Mesenchymal stem cell (in vitro differentiated cells and primary cell): ENCODE data around the gene MYO6.

Experiments used
- DNase-seq: peaks from one replicate; pipeline ENCODE4 v3.0.0-alpha.2; 2013
- H2AFZ ChIP-seq: one replicate; pipeline ENCODE4 v1.6.1; 2013; ENCODE audit warnings: low read depth, mild to moderate bottlenecking, control low read depth, inconsistent platforms, low read length, moderate library complexity
- H2AK5ac ChIP-seq: 2 replicates; pipeline ENCODE4 v1.6.1; 2013; ENCODE audit warnings: low read length, moderate library complexity, mild to moderate bottlenecking, inconsistent platforms; ENCODE audit not compliant: severe bottlenecking
- H2BK120ac ChIP-seq: one replicate; pipeline ENCODE4 v1.6.1; 2013; ENCODE audit warnings: low read depth, mild to moderate bottlenecking, inconsistent platforms, low read length, moderate library complexity
- H2BK12ac ChIP-seq, 2 experiments: one replicate each; pipeline ENCODE4 v1.6.1; 2013; ENCODE audit warnings: inconsistent platforms in 2 of 2, low read length in 2 of 2, mild to moderate bottlenecking in 2 of 2, moderate library complexity in 2 of 2, control low read depth in 1 of 2
- H2BK15ac ChIP-seq: one replicate; pipeline ENCODE4 v1.6.1; 2013; ENCODE audit warnings: mild to moderate bottlenecking, low read depth, inconsistent platforms; ENCODE audit not compliant: poor library complexity, severe bottlenecking
- H2BK5ac ChIP-seq: 2 replicates; pipeline ENCODE4 v1.6.1; 2013; ENCODE audit warnings: low read depth, mild to moderate bottlenecking, low read length, control low read depth, inconsistent platforms; ENCODE audit not compliant: poor library complexity, severe bottlenecking
- H3K14ac ChIP-seq, 2 experiments: one replicate each; pipeline ENCODE4 v1.6.1; 2013; ENCODE audit warnings: inconsistent platforms in 2 of 2, low read length in 2 of 2, control low read depth in 1 of 2, mild to moderate bottlenecking in 1 of 2, moderate library complexity in 1 of 2
- H3K18ac ChIP-seq, 2 experiments: one replicate each; pipeline ENCODE4 v1.6.1; 2013; ENCODE audit warnings: inconsistent platforms in 2 of 2, low read length in 2 of 2, control low read depth in 1 of 2, low read depth in 1 of 2, mild to moderate bottlenecking in 1 of 2
- H3K23ac ChIP-seq, 2 experiments: one replicate each; pipeline ENCODE4 v1.6.1; 2013; ENCODE audit warnings: inconsistent platforms in 2 of 2, low read length in 2 of 2, mild to moderate bottlenecking in 2 of 2, moderate library complexity in 2 of 2, control low read depth in 1 of 2
- H3K27ac ChIP-seq: 2 replicates; pipeline ENCODE4 v1.5.1; 2013; ENCODE audit warnings: mild to moderate bottlenecking, moderate library complexity, low read length, control low read depth, inconsistent platforms; ENCODE audit not compliant: poor library complexity, severe bottlenecking
- H3K27me3 ChIP-seq, 2 experiments: 2 replicates each; pipeline versions ENCODE4 v1.6.1 to v1.7.0; 2013; ENCODE audit warnings: low read length in 2 of 2, mild to moderate bottlenecking in 2 of 2, moderate library complexity in 2 of 2, control low read depth in 1 of 2, inconsistent platforms in 1 of 2; ENCODE audit not compliant: control insufficient read depth in 1 of 2, insufficient read depth in 1 of 2
- H3K36me3 ChIP-seq, 2 experiments: 2 replicates each; pipeline versions ENCODE4 v1.6.1 to v1.7.0; 2013; ENCODE audit warnings: low read length in 2 of 2, control low read depth in 1 of 2, inconsistent platforms in 1 of 2, low read depth in 1 of 2, mild to moderate bottlenecking in 1 of 2; ENCODE audit not compliant: insufficient read depth in 2 of 2, control insufficient read depth in 1 of 2
- H3K4ac ChIP-seq, 2 experiments: one replicate each; pipeline ENCODE4 v1.6.1; 2013; ENCODE audit warnings: inconsistent platforms in 2 of 2, low read length in 2 of 2, mild to moderate bottlenecking in 2 of 2, moderate library complexity in 2 of 2, control low read depth in 1 of 2, low read depth in 1 of 2
- H3K4me1 ChIP-seq: 2 replicates; pipeline ENCODE4 v1.6.1; 2013; ENCODE audit warnings: low read depth, low read length, control low read depth; ENCODE audit not compliant: control insufficient read depth, insufficient read depth
- H3K4me2 ChIP-seq: 2 replicates; pipeline ENCODE4 v1.6.1; 2013; ENCODE audit warnings: low read length, mild to moderate bottlenecking, inconsistent platforms; ENCODE audit not compliant: poor library complexity, severe bottlenecking
- H3K4me3 ChIP-seq, 2 experiments: 2 replicates each; pipeline versions ENCODE4 v1.5.1 to v1.7.0; 2013; ENCODE audit warnings: low read length in 2 of 2, mild to moderate bottlenecking in 2 of 2, control low read depth in 1 of 2, low read depth in 1 of 2; ENCODE audit not compliant: insufficient read depth in 1 of 2
- H3K79me1 ChIP-seq: replicated peaks from 2 replicates; pipeline ENCODE4 v1.6.1; 2013; ENCODE audit warnings: mild to moderate bottlenecking, control low read depth, low read length, inconsistent platforms; ENCODE audit not compliant: poor library complexity, severe bottlenecking
- H3K9ac ChIP-seq: 2 replicates; pipeline ENCODE4 v1.7.0; 2013; ENCODE audit warnings: mild to moderate bottlenecking, low read length, moderate library complexity
- H3K9me3 ChIP-seq: 2 replicates; pipeline ENCODE4 v1.7.0; 2013; ENCODE audit warnings: mild to moderate bottlenecking, low read length; ENCODE audit not compliant: control insufficient read depth
- H4K8ac ChIP-seq: one replicate; pipeline ENCODE4 v1.6.1; 2013; ENCODE audit warnings: inconsistent platforms, mild to moderate bottlenecking, low read length, moderate library complexity
- H4K91ac ChIP-seq: one replicate; pipeline ENCODE4 v1.6.1; 2013; ENCODE audit warnings: mild to moderate bottlenecking, low read length, inconsistent platforms
- WGBS: methylation state at CpG from one replicate; pipeline ENCODE4 v1.1.7; 2013; ENCODE audit warnings: mixed read lengths; 5-methylcytosine and 5-hydroxymethylcytosine counted together

Gene MYO6

DNA sequence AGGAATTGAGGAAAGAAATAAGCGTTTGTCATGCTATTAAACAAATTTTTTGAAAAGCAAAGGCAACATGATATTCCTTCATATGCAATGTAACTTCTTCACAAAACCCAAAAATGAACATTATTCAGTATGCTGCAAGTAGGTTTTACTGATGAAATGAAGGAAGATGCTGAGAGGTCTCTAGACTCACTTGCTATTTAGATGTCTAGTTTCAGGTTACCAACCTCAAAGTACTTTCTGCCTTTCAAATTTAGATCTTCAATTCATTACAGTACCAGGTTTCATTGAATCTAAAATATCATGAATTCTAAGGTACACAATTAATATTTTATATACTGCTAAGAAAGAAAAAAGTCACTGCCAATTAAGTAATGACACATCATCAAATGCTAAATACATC is 39.9 kb downstream of the MYO6 start:
- H3K9ac ChIP-seq: no peak overlapping the region
- H2BK5ac ChIP-seq: no peak overlapping the region
- H4K8ac ChIP-seq: no peak overlapping the region
- H3K27ac ChIP-seq: no peak overlapping the region
- H3K4me3 ChIP-seq: no peak overlapping the region
- WGBS: no CpG with 5 or more reads among the region's 1 CpG
- H3K18ac ChIP-seq: no peak overlapping the region
- DNase-seq: no peak
- no peak overlapping the region for H3K14ac ChIP-seq
- no peaks in the 10 kb centered on the region for H3K27me3 ChIP-seq
- H3K23ac ChIP-seq: no peak overlapping the region
- H4K91ac ChIP-seq: no peak overlapping the region
- no peak overlapping the region for H2AFZ ChIP-seq
- H3K9me3 ChIP-seq: no peaks in the 10 kb centered on the region
- H3K36me3 ChIP-seq: no peaks in the 10 kb centered on the region
- H2BK15ac ChIP-seq: no peak overlapping the region
- no peak overlapping the region for H3K4ac ChIP-seq
- peaks cover 21% of the 10 kb centered on the region for H3K79me1 ChIP-seq
- no peak overlapping the region for H2BK12ac ChIP-seq
- H3K4me2 ChIP-seq: no peak overlapping the region
- H2BK120ac ChIP-seq: no peak overlapping the region
- peaks cover 1% of the 10 kb centered on the region for H3K4me1 ChIP-seq
- H2AK5ac ChIP-seq: no peak overlapping the region

DNA sequence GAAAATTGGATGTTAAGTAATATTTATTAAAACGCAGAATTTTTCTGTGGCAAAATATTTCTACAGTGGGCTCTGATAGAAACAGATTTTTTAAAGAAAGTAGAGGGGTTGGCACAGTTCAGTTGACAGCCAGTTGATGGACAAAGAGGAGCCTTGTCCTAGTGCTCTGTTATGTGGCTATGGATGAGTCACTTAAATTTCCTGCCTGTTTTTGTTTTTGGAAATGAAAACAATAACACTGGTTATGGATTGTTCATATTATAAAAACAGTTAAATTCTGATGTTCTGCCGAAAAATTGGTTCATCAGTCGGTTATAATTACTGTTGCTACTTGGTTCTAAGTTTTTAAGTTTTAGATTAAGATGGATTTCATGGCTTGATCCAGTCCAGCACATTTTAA is 42.8 kb downstream of the MYO6 start:
- Histone ChIP-seq H2BK12ac (no peak overlapping the region), H3K9me3 (no peaks in the 10 kb centered on the region), H3K27ac (no peak overlapping the region), H3K4me1 (peaks cover 1% of the 10 kb centered on the region), H3K4me3 (no peak overlapping the region), H4K8ac (no peak overlapping the region), H3K4me2 (no peak overlapping the region), H2BK120ac (no peak overlapping the region), H2AK5ac (no peak overlapping the region), H3K18ac (no peak overlapping the region), H2BK15ac (no peak overlapping the region), H3K14ac (no peak overlapping the region), H3K27me3 (no peaks in the 10 kb centered on the region), H3K36me3 (no peaks in the 10 kb centered on the region), H3K23ac (no peak overlapping the region), H2AFZ (no peak overlapping the region), H3K4ac (no peak overlapping the region), H3K9ac (no peak overlapping the region), H4K91ac (no peak overlapping the region), H2BK5ac (no peak overlapping the region), H3K79me1 (peaks cover 19% of the 10 kb centered on the region)
- DNase-seq: no peak
- 91% methylated on average over 3 of the region's 3 CpGs for WGBS

DNA sequence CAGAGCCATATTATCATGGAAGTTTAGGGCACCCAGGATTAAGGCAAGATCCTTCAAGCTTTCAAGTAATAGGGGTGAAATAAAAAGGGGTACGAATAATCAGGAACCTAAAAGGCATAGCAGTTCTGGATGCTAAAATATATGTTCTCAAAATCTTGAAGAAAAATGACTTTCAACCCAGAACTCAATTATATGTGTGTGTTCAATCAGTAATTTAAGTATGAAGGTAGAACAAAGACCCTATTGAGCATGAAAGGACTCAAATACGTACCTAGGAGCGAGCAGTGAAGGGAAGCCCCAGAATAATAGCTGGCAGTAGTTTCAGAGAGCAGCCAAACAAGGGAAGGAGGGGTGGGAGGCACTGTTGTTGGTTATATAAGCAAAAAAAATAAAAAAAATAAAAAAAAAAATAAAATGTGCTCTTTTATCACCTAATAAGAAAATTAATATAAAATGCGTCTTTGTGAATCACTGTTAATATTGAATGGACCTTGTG is 45.4 kb downstream of the MYO6 start:
- H2BK120ac ChIP-seq: no peak overlapping the region
- no peak overlapping the region for H3K9ac ChIP-seq
- H4K8ac ChIP-seq: no peak overlapping the region
- peaks cover 1% of the 10 kb centered on the region for H3K4me1 ChIP-seq
- no peak overlapping the region for H3K14ac ChIP-seq
- H3K4ac ChIP-seq: no peak overlapping the region
- H2BK15ac ChIP-seq: no peak overlapping the region
- H2BK12ac ChIP-seq: no peak overlapping the region
- H4K91ac ChIP-seq: no peak overlapping the region
- H3K79me1 ChIP-seq: peaks cover 10% of the 10 kb centered on the region
- no peaks in the 10 kb centered on the region for H3K36me3 ChIP-seq
- H2AFZ ChIP-seq: no peak overlapping the region
- no peak overlapping the region for H2AK5ac ChIP-seq
- no peak overlapping the region for H3K23ac ChIP-seq
- no peak for DNase-seq
- H3K9me3 ChIP-seq: no peaks in the 10 kb centered on the region
- no peak overlapping the region for H3K18ac ChIP-seq
- H3K27ac ChIP-seq: no peak overlapping the region
- no peak overlapping the region for H3K4me2 ChIP-seq
- H3K4me3 ChIP-seq: no peak overlapping the region
- WGBS: 97% methylated on average over 3 of the region's 4 CpGs
- no peak overlapping the region for H2BK5ac ChIP-seq
- no peaks in the 10 kb centered on the region for H3K27me3 ChIP-seq

DNA sequence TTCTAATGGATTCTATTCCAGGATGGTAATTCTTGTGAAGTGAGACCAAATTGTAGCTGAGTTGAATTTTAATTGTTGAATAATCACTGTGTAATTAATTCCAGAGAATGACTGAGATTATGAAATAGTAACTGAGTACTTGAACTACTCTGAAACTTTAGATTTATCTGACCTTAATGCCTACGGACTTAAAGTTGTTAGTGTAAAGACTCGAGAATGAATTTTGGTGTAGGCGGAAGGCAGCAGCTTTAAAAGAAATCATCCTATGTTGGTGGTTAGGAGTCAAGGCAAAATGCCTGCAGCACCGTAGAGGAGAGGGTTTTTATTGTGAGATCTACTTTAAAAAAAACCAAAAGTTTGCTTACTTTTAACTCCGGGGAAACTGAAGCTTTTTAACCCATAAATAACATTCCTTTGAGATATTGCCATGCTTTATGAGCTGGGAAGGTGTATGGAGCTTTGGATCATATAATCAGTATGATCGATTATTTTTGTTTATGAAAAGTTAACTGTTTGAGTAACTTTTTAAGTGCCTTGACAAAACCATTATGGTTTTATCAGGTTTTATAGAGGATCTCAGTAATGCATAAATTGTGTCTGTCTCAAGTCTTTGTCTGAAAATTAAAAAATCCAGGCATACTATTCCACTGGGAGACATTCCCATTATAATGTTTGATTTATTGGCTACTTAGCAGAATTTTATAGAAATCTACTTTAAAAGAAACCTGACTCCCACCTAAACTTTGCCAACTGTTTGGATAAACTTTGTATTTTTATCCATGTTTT is 46.1 kb downstream of the MYO6 start:
- Histone ChIP-seq H4K8ac (no peak overlapping the region), H2AFZ (no peak overlapping the region), H3K79me1 (peaks cover 13% of the 10 kb centered on the region), H3K27me3 (no peaks in the 10 kb centered on the region), H3K14ac (no peak overlapping the region), H3K23ac (no peak overlapping the region), H3K36me3 (no peaks in the 10 kb centered on the region), H3K4me3 (no peak overlapping the region), H3K4me1 (peaks cover 1% of the 10 kb centered on the region), H4K91ac (no peak overlapping the region), H2BK15ac (no peak overlapping the region), H3K4ac (no peak overlapping the region), H2BK120ac (no peak overlapping the region), H3K9ac (peak overlapping the region; percentile 19), H3K9me3 (no peaks in the 10 kb centered on the region), H2AK5ac (no peak overlapping the region), H3K27ac (no peak overlapping the region), H2BK5ac (no peak overlapping the region), H3K18ac (no peak overlapping the region), H3K4me2 (no peak overlapping the region), H2BK12ac (no peak overlapping the region)
- WGBS: 80% methylated on average over 4 of the region's 6 CpGs
- DNase-seq: no peak
